Forelimb muscle (tissue), 1 donor: ENCODE results near the gene HCST. TPM values are rescaled to one million over a fixed set of nuclear protein-coding genes. Genes with fewer than 3 reads are reported as not detected.
A peak's percentile ranks its signal among the peaks of the same experiment; 100 is the strongest.
"Not testable (repeated sequence)": the region's sequence is repeated elsewhere in the genome, so short reads cannot be mapped to it uniquely, and the experiment has no call there.

Source experiments
- DNase-seq: peaks from one replicate; pipeline ENCODE4 v3.0.0-alpha.2; 2013; ENCODE audit warnings: low read depth
- polyA plus RNA-seq: library from polyadenylated mRNA; unstranded; fragments of 120-200 nt; gene quantifications from one replicate; pipeline ENCODE4 v1.2.1, GENCODE V29; 2013; ENCODE audit not compliant: insufficient read length

HCST gene, protein sequence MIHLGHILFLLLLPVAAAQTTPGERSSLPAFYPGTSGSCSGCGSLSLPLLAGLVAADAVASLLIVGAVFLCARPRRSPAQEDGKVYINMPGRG
- 4.7 TPM for polyA plus RNA-seq

DNA sequence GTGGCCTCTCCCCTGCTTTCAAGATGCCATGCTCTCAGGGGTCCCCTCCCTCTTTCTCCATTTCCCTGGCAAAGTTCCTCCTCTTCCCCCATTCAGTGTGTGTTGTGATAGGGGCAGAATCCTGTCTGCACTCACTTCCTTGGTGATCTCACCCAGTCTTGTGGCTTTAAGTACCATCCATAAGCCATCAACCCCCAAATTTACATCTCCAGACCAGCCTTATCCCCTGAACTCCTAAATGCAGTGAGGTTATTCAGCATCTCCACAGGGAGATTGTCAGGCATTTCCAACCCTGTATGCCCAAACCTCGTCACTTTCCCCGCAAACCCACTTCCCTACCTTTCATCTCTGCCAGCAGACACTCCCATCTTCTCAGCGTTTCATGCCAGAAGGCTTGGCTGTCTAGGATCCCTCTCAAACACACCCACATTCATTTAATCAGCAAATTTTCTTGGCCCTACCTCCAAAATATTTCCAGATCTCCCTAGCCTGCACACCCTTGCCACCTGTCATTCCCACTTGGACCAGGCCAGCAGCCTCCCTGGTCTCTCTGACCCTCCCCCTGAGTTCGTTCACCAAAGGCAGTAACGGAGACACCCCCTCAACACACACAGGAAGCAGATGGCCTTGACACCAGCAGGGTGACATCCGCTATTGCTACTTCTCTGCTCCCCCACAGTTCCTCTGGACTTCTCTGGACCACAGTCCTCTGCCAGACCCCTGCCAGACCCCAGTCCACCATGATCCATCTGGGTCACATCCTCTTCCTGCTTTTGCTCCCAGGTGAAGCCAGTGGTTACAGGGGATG is at the start of gene HCST:
Gene HCST (plus strand): TSS at position 676 of the 808 bp plus-strand sequence. CDS start 65 bp downstream, at position 741.
- DNase-seq: no peak

DNA sequence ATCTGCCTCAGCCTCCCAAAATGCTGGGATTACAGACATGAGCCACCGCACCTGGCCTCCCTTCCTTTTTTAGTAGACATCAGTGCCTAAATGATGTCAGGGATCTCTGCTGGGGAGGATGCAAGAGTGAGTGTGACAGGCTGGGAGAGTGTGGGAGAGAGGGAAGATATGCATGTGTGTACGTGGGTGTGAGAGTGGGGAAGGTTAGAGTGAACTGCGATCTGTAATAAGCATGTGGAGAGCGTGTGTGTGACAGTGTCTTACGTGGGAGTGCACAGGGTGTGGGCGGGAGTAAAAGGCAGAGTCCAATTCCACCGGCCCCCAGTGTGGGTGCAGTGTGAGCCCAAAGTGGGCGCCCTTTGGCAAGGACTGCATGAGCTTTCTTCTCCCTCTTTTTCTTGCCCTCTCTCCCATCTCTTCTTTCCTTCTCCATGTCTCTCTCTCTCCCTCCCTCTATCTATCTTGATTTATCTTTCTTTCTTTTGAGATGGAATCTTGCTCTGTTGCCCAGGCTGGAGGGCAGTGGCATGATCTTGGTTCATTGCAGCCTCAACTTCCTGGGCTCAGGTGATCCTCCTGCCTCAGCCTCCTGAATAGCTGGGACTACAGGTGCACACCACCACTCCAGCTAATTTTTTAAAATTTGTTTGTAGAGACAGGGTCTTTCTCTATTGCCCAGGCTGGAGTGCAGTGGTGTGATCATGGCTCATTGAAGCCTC is 49.1 kb upstream of the HCST start:
- DNase-seq: no peak

DNA sequence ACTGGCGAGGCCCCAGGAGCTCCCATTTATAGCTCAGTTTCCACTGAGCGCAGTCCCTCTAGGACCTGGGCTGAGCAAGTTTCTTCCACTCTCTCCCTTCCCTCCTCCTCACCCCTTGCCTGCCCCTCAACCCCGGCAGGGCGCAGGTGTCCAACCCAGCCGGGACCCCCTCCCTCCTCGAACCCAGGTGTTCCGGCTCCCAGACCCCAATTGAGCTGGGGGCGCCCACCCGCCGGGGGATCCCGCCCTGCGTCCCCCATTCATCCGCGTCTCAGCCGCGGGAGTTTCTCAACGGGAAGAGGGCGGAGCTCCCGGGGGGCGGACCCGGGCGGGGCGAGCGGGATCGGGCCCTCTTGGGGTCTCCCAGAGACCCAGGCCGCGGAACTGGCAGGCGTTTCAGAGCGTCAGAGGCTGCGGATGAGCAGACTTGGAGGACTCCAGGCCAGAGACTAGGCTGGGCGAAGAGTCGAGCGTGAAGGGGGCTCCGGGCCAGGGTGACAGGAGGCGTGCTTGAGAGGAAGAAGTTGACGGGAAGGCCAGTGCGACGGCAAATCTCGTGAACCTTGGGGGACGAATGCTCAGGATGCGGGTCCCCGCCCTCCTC is 45.7 kb upstream of the HCST start, which contains the start of gene KIRREL2:
Gene KIRREL2 (plus strand): TSS at position 366 of the 604 bp plus-strand sequence. CDS start 209 bp downstream, at position 575.
- DNase-seq: no peak

DNA sequence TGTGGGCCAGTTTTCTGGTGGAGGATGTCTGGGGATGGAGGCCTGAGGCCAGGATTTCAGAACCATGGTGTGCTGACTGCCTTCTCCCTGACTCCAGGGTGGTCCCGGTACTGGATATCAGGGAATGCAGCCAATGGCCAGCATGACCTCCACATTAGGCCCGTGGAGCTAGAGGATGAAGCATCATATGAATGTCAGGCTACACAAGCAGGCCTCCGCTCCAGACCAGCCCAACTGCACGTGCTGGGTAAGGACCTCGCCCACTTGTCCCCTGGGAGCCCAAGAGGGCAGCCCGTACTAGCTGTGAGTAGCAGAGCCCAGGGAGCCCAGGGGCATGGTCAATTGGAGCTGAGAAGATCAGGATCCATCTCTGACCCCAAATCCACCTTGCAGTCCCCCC is 44.0 kb upstream of the HCST start:
- DNase-seq: no peak

DNA sequence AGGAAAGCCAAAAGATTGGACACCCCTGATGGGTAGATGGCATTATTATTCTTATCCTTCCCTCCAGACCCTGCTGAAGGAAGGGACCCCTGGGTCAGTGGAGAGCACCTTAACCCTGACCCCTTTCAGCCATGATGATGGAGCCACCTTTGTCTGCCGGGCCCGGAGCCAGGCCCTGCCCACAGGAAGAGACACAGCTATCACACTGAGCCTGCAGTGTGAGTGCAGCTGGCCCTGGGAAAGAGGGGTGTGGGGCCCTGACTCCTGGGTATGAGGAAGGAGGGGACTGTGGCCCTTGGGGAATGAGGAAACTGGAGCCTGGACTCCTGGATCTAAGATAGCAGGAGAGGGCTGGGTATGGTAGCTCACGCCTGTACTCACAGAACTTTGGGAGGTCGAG is 42.9 kb upstream of the HCST start:
- no peak for DNase-seq

DNA sequence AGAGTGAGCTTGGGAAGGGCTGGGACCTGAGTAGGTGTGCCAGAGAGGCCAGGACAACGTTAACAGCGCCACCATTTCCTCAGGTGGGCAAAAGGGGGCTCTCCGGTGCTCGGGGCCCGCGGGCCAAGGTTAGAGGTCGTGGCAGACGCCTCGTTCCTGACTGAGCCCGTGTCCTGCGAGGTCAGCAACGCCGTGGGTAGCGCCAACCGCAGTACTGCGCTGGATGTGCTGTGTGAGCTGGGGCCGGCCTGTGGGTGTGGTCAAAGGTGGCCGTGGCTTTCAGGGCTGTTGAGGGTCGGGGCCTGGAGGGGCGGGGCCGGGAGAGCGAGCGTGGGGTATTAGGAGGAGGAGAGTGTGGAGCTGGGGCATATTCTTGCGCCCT is 41.9 kb upstream of the HCST start:
- no peak for DNase-seq

DNA sequence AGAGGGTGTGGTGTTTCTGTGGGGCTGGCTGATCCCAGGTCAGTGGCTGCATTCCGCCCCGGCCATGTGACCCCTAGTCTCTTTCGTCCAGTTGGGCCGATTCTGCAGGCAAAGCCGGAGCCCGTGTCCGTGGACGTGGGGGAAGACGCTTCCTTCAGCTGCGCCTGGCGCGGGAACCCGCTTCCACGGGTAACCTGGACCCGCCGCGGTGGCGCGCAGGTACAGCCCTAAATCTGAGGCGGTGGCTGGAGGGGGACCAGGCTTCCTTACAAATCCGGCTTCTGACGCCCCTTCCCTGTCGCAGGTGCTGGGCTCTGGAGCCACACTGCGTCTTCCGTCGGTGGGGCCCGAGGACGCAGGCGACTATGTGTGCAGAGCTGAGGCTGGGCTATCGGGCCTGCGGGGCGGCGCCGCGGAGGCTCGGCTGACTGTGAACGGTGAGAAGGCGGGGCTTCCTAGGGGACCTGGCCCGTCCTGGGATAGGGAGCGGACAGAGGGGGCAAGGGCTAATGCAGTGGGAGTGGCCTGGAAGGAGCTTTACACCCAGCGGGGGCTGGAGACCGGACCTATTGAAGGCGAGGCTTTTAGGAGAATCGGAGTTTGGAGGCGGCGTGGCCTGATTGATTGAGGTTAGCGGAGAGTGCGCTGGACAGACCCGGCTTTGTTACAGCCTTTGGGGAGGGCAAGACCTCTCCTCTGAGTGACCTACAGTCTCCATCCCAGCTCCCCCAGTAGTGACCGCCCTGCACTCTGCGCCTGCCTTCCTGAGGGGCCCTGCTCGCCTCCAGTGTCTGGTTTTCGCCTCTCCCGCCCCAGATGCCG is 41.3 kb upstream of the HCST start:
- no peak for DNase-seq

DNA sequence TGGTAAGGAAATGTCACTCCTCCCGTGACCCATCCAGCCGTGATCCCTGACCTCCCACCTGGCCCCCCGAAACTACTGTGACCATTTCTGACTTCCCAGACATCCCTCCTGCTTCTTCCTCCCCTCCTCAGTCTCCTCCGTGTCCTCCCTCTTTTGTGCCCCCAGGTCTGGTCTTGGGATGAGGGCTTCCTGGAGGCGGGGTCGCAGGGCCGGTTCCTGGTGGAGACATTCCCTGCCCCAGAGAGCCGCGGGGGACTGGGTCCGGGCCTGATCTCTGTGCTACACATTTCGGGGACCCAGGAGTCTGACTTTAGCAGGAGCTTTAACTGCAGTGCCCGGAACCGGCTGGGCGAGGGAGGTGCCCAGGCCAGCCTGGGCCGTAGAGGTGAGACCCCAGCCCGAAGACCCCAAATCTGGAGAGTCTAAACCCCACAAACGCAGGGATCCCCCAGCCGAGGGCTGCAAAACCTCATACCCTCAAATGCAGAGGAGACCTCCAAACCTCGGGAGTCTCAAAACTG is 40.6 kb upstream of the HCST start:
- DNase-seq: no peak

DNA sequence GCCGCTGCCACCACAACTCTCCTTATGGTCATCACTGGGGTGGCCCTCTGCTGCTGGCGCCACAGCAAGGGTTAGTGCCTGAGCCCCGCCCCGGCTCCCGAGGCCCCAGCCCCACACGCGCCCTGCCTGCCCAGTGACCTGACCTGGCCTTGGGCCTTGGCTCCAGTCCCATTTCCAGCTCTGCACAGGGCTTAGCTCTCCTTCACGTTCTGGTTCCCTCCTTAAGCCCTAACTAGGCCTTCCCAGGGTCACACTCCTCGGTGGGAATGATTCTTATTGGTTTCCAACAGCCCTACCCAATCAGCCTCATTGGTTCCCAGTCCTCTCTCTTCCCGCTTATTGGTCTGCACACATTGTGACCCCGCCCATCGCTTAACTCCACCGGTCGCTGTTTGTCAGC is 39.8 kb upstream of the HCST start:
- no peak for DNase-seq

DNA sequence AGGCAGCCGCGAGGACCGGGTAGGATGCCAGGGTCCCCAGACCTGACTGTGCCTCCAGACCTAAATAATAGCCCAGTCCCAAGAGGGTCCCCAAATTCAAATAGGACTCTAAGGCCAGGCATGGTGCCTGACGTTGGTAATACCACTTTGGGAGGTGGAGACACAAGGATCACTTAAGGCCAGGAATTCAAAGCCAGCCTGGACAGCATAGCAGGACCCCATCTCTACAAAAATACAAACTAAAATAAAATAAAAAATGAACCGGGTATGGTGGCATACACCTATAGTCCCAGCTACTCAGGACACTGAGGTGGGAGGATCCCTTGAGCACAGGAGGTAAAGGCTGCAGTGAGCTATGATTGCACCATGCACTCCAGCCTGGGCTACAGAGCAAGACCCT is 39.3 kb upstream of the HCST start:
- no peak for DNase-seq

DNA sequence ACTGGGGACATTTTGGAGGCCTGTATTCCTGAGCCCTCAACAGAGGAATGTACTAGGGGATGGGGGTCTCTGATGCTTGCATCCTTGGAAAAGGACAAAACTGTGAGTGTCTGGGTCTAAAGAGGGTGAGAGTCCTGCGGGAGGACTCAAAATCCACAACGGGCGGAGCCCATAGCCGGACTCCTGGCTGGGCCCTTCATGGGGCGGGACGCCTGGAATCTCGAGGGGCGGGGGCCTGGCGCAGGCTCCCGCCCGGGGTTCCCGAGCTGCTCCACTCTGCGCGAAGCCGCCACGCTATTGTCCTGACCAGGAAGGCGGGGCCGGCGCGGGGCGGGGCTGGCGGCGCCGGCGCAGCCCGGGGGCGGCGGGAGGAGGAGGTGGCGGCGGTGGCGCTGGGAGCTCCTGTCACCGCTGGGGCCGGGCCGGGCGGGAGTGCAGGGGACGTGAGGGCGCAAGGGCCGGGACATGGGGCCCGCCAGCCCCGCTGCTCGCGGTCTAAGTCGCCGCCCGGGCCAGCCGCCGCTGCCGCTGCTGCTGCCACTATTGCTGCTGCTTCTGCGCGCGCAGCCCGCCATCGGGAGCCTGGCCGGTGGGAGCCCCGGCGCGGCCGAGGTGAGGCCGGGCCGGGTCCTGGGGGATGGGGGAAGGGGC is 34.0 kb upstream of the HCST start, which contains the start of gene APLP1:
Gene APLP1 (plus strand): TSS at position 403 of the 651 bp plus-strand sequence. CDS start 63 bp downstream, at position 466.
- peak; percentile 24 for DNase-seq

DNA sequence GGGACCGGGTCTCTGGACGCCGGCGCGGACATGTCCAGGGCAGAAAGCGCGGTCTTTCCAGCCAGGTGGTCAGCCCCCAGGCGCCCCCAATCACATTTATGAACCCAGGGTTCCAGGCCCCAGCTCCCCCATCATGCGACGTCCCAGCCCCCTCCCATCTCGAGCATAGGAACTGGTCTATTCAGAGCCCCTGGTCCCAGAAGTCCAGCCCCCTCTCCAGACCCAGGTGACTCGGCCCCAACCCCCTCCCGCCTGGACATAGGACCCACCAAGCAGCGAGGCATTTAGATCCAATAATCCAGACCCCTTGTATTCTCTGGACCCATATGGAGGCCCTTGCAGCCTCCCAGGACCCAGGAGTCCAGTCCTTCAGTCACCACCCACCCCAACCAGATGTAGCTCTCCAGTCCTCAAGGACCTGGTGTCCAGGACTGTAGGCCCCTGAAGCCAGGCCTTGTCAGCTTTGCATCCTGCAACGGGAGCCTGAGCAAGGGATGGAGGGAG is 33.5 kb upstream of the HCST start:
- DNase-seq: no peak

DNA sequence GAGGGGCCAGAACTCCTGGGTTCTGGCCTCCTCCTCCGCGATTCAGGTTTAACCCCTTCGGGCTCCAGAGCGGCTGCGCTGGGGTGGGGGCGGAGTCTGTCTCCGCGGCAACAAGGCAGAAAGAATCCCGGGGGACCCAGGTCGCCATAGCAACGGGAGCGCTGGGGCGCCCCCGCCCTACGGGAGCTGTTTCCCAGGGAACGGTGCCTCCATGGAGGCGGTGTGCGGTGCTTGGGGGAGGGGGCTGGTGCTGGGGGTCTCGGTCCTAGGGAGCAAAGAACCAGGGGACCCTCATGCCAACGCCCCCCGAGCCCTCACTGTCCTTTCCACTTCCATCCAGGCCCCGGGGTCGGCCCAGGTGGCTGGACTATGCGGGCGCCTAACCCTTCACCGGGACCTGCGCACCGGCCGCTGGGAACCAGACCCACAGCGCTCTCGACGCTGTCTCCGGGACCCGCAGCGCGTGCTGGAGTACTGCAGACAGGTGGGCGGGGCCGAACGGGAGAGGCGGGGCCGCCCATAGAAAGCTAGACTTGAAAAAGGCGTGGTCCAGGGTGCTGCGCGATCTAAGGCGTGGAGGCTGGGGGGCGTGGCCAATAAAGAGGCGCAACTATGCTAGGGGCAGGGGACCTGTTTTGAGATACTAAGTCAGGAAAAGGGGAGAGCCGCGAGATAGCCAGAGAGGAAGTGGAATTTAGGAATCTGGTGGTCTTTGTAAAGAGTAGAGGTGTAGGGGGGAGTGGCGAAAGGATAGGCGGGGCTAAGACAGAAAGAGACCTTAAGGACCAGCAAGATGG is 32.8 kb upstream of the HCST start:
- DNase-seq: no peak

DNA sequence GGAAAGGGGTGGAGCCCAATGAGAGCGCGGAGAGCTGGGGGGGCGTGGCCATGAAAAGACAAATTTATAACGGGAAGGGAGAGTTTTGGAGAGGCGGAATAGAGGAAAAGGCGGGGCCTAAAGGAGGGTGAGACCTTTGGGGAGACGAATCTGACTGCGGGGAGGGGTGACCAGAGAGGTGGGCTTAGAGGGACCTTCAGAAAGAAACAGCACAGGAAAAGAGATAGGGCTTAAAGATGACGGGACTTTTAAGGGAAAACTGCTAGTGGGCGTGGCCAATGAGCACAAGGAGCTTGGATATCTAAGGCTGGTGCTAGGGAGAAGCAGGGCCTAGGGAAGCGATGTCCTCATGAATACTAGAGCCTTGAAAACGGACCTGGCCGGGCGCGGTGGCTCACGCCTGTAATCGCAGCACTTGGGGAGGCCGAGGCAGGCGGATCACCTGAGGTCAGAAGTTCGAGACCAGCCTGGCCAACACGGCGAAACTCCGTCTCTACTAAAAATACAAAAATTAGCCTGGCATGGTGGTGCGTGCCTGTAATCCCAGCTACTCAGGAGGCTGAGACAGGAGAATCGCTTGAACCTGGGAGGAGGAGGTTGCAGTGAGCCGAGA is 32.1 kb upstream of the HCST start:
- not testable (repeated sequence) for DNase-seq

DNA sequence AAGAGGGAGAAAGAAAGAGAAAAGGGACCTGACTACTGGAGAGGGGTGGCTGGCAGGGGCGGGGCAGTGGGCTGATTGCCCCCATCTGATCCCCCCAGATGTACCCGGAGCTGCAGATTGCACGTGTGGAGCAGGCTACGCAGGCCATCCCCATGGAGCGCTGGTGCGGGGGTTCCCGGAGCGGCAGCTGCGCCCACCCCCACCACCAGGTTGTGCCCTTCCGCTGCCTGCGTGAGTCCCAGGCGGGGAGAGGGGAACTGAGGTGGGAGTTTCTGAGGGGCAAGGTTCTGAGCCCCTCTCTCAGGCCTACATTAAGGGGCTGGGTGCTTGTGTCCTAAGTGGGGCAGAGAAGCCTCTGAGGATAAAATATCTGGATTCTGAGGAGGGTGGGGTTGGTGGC is 31.5 kb upstream of the HCST start:
- DNase-seq: no peak

DNA sequence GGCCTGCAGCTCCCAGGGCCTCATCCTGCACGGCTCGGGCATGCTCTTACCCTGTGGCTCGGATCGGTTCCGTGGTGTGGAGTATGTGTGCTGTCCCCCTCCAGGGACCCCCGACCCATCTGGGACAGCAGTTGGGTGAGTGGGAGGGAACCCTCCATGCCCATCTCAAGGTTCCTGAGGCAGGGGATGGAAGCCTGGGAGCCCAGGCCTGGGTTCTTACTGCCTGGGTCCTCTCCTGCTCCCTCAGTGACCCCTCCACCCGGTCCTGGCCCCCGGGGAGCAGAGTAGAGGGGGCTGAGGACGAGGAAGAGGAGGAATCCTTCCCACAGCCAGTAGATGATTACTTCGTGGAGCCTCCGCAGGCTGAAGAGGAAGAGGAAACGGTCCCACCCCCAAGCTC is 30.7 kb upstream of the HCST start:
- no peak for DNase-seq

DNA sequence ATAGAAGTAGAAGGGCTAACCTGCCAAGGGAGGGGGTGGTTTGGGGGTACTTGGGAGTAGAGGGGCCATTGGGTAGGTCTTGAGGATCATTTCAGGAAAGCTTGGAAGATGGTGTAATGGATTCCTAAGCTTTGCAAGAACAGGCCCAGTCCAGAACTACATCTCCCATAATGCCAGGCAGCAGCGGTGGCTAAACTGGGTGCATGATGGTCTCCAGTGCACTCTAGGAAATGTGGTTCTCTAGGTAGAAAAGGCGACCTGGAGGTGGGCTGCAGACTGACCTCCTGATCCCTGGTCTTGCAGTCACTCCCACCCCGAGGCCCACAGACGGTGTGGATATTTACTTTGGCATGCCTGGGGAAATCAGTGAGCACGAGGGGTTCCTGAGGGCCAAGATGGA is 30.1 kb upstream of the HCST start:
- no peak for DNase-seq

DNA sequence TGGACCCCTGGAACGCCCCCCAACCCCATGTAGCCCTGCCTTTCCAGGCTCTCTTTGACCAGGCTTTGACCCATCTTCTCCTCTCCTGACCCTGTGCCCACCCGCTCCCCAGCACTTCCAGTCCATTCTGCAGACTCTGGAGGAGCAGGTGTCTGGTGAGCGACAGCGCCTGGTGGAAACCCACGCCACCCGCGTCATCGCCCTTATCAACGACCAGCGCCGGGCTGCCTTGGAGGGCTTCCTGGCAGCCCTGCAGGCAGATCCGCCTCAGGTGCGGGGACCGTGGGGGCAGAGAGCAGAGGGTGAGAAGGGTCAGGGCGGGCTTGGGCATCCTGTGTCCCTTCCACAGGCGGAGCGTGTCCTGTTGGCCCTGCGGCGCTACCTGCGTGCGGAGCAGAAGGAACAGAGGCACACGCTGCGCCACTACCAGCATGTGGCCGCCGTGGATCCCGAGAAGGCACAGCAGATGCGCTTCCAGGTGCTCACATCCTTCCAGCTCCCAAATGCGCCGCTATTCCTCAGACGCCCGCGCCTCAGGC is 27.9 kb upstream of the HCST start:
- no peak for DNase-seq

DNA sequence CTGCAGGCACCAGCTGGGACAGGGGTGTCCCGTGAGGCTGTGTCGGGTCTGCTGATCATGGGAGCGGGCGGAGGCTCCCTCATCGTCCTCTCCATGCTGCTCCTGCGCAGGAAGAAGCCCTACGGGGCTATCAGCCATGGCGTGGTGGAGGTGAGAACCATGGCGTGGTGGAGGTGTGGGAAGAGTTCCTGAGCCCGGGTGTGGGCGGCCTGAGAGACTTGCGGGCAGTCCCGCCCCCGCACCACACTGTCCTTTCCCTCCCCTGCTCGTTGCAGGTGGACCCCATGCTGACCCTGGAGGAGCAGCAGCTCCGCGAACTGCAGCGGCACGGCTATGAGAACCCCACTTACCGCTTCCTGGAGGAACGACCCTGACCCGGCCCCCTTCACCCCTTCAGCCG is 23.3 kb upstream of the HCST start:
- DNase-seq: no peak
